Esophagus (tissue), 2 donors: Measurements from ENCODE around the gene GCSAM. TPM values are rescaled to one million over a fixed set of nuclear protein-coding genes. Genes with fewer than 3 reads are reported as not detected.
A peak's percentile ranks its signal among the peaks of the same experiment; 100 is the strongest.

ENCODE experiments used
- H3K27ac ChIP-seq, 2 donors: one replicate each; pipeline ENCODE4 v1.5.1; 2013; ENCODE audit warnings: low read depth in 2 of 2, mild to moderate bottlenecking in 2 of 2, inconsistent platforms in 1 of 2, low read length in 1 of 2, moderate library complexity in 1 of 2
- H3K27me3 ChIP-seq, 2 donors: one replicate each; pipeline ENCODE4 v1.6.1; 2013; ENCODE audit warnings: low read length in 2 of 2, control low read depth in 1 of 2, mild to moderate bottlenecking in 1 of 2; ENCODE audit not compliant: insufficient read depth in 2 of 2, control insufficient read depth in 1 of 2
- H3K36me3 ChIP-seq, 2 donors: one replicate each; pipeline ENCODE4 v1.6.1; 2013; ENCODE audit warnings: low read length in 1 of 2; ENCODE audit not compliant: control insufficient read depth in 2 of 2, insufficient read depth in 2 of 2
- H3K4me1 ChIP-seq, 2 donors: one replicate each; pipeline ENCODE4 v1.6.1; 2013; ENCODE audit warnings: low read length in 1 of 2; ENCODE audit not compliant: control insufficient read depth in 2 of 2, insufficient read depth in 2 of 2
- H3K4me3 ChIP-seq, 2 donors: one replicate each; pipeline ENCODE4 v1.5.1; 2013; ENCODE audit warnings: low read length in 2 of 2, mild to moderate bottlenecking in 2 of 2, low read depth in 1 of 2, moderate library complexity in 1 of 2
- H3K9me3 ChIP-seq, 2 donors: one replicate each; pipeline ENCODE4 v1.6.1; 2013; ENCODE audit warnings: mild to moderate bottlenecking in 2 of 2, low read depth in 1 of 2, low read length in 1 of 2, moderate library complexity in 1 of 2; ENCODE audit not compliant: control insufficient read depth in 2 of 2, insufficient read depth in 1 of 2
- WGBS, 2 donors: extraction: QIAGEN DNeasy Blood & Tissue Kit; methylation state at CpG; one replicate each; pipeline ENCODE4 v1.1.7; 2013; 5-methylcytosine and 5-hydroxymethylcytosine counted together
- polyA plus RNA-seq, 2 donors: library from polyadenylated mRNA; stranded (reverse); fragments of 200-250 nt; gene quantifications; one replicate each; pipeline ENCODE4 v1.2.3, GENCODE V29; 2013
- donor health status: healthy with polysubstance abuse.
- donor health status: Bipolar disorder and iron deficiency.

The GCSAM gene
- polyA plus RNA-seq, 2 donors: 0.66 to 0.90 TPM

GRCh38 chr3:112140584-112140983, 7.5 kb upstream of the GCSAM start:
- no peak overlapping the region for H3K27ac ChIP-seq
- no peak overlapping the region for H3K4me3 ChIP-seq
- no peaks in the 10 kb centered on the region for H3K36me3 ChIP-seq
- H3K9me3 ChIP-seq: no peaks in the 10 kb centered on the region
- no peaks in the 10 kb centered on the region for H3K4me1 ChIP-seq
- no peaks in the 10 kb centered on the region for H3K27me3 ChIP-seq
- 65 to 80% methylated on average over 1 of the region's 1 CpG for WGBS, 2 donors

GRCh38 chr3:112138219-112138969, 5.3 kb upstream of the GCSAM start:
- no peaks in the 10 kb centered on the region for H3K9me3 ChIP-seq
- no peak overlapping the region for H3K4me3 ChIP-seq
- no peak overlapping the region for H3K27ac ChIP-seq
- no peaks in the 10 kb centered on the region for H3K27me3 ChIP-seq
- H3K36me3 ChIP-seq: no peaks in the 10 kb centered on the region
- H3K4me1 ChIP-seq: no peaks in the 10 kb centered on the region
- WGBS, 2 donors: 43 to 52% methylated on average over 1 of the region's 1 CpG

GRCh38 chr3:112137781-112138180, 4.7 kb upstream of the GCSAM start:
- no peak overlapping the region for H3K4me3 ChIP-seq
- peaks cover 0 to 3% of the 10 kb centered on the region in 2 donors for H3K4me1 ChIP-seq
- no peaks in the 10 kb centered on the region for H3K36me3 ChIP-seq
- WGBS, 2 donors: 55 to 58% methylated on average over 4 of the region's 4 CpGs
- H3K27me3 ChIP-seq: no peaks in the 10 kb centered on the region
- no peak overlapping the region for H3K27ac ChIP-seq
- H3K9me3 ChIP-seq: no peaks in the 10 kb centered on the region

- Histone ChIP-seq H3K4me1 (peaks cover 0 to 3% of the 10 kb centered on the region in 2 donors), H3K9me3 (no peaks in the 10 kb centered on the region), H3K36me3 (no peaks in the 10 kb centered on the region), H3K27me3 (no peaks in the 10 kb centered on the region), H3K27ac (no peak overlapping the region), H3K4me3 (no peak overlapping the region)
- WGBS, 2 donors: 36 to 37% methylated on average over 5 of the region's 5 CpGs
Observed at GRCh38 chr3:112136959-112137693, 4.1 kb upstream of the GCSAM start.

GRCh38 chr3:112136046-112136445, 3.0 kb upstream of the GCSAM start:
- Histone ChIP-seq H3K9me3 (no peaks in the 10 kb centered on the region), H3K4me1 (peaks cover 0 to 3% of the 10 kb centered on the region in 2 donors), H3K27ac (no peak overlapping the region), H3K4me3 (no peak overlapping the region), H3K27me3 (no peaks in the 10 kb centered on the region), H3K36me3 (no peaks in the 10 kb centered on the region)
- WGBS, 2 donors: 34 to 38% methylated on average over 1 of the region's 1 CpG

GRCh38 chr3:112134335-112135124, 1.5 kb upstream of the GCSAM start:
- Histone ChIP-seq H3K27me3 (no peaks in the 10 kb centered on the region), H3K4me3 (no peak overlapping the region), H3K27ac (no peak overlapping the region), H3K9me3 (no peaks in the 10 kb centered on the region), H3K36me3 (no peaks in the 10 kb centered on the region), H3K4me1 (peaks cover 0 to 3% of the 10 kb centered on the region in 2 donors)
- WGBS, 2 donors: 74 to 76% methylated on average over 8 of the region's 8 CpGs

GRCh38 chr3:112133626-112134334, 732 bp upstream of the GCSAM start:
- H3K9me3 ChIP-seq: no peaks in the 10 kb centered on the region
- H3K27ac ChIP-seq: no peak overlapping the region
- H3K4me3 ChIP-seq: no peak overlapping the region
- no peaks in the 10 kb centered on the region for H3K36me3 ChIP-seq
- WGBS, 2 donors: 82% methylated on average over 5 of the region's 5 CpGs
- peaks cover 0 to 3% of the 10 kb centered on the region in 2 donors for H3K4me1 ChIP-seq
- H3K27me3 ChIP-seq: no peaks in the 10 kb centered on the region

- peaks cover 0 to 3% of the 10 kb centered on the region in 2 donors for H3K4me1 ChIP-seq
- H3K36me3 ChIP-seq: no peaks in the 10 kb centered on the region
- H3K27ac ChIP-seq: no peak overlapping the region
- H3K9me3 ChIP-seq: no peaks in the 10 kb centered on the region
- WGBS, 2 donors: 81 to 84% methylated on average over 1 of the region's 1 CpG
- no peaks in the 10 kb centered on the region for H3K27me3 ChIP-seq
- H3K4me3 ChIP-seq: peak overlapping the region in 1 of 2 donors; percentile 29
Observed at GRCh38 chr3:112132554-112132953, 494 bp downstream of the GCSAM start.

GRCh38 chr3:112132088-112132487, 960 bp downstream of the GCSAM start:
- H3K27me3 ChIP-seq: no peaks in the 10 kb centered on the region
- H3K9me3 ChIP-seq: no peaks in the 10 kb centered on the region
- H3K4me1 ChIP-seq: peaks cover 0 to 3% of the 10 kb centered on the region in 2 donors
- H3K4me3 ChIP-seq: no peak overlapping the region
- no peaks in the 10 kb centered on the region for H3K36me3 ChIP-seq
- H3K27ac ChIP-seq: no peak overlapping the region
- WGBS, 2 donors: 90 to 95% methylated on average over 3 of the region's 3 CpGs
